Left lung (tissue), 10 donors: Measurements from ENCODE around the gene ARRDC5. TPM values are rescaled to one million over a fixed set of nuclear protein-coding genes. Genes with fewer than 3 reads are reported as not detected.
A peak's percentile ranks its signal among the peaks of the same experiment; 100 is the strongest.

Experiments used
- ATAC-seq: fragments of 200-7000 bp; cut with Tn5 transposase; one replicate; pipeline ENCODE4 v1.9.1; 2020; ENCODE audit warnings: moderate library complexity
- DNase-seq, 4 donors: peaks; one replicate each; pipeline ENCODE4 v3.0.0-alpha.2; 2013 to 2020
- H3K27ac ChIP-seq, 2 donors: fragments of 200-600 bp; sonication (generic) in 1 of 2; one replicate each; pipeline versions ENCODE4 v1.5.0 to v1.8.0; 2020 to 2021
- H3K27me3 ChIP-seq, 2 donors: fragments of 200-600 bp; sonication (generic) in 1 of 2; one replicate each; pipeline versions ENCODE4 v1.5.0 to v1.8.0; 2020 to 2021
- H3K36me3 ChIP-seq, 2 donors: fragments of 200-600 bp; sonication (generic) in 1 of 2; one replicate each; pipeline versions ENCODE4 v1.5.0 to v1.8.0; 2020 to 2021
- H3K4me1 ChIP-seq, 2 donors: fragments of 200-600 bp; one replicate each; pipeline ENCODE4 v1.8.0; 2021
- H3K4me3 ChIP-seq, 2 donors: fragments of 200-600 bp; sonication (generic) in 1 of 2; one replicate each; pipeline versions ENCODE4 v1.5.0 to v1.8.0; 2020 to 2021; ENCODE audit warnings: mild to moderate bottlenecking in 1 of 2
- H3K9me3 ChIP-seq, 2 donors: fragments of 200-600 bp; sonication (generic) in 1 of 2; one replicate each; pipeline versions ENCODE4 v1.5.0 to v1.8.0; 2020 to 2021
- CTCF ChIP-seq, 2 donors: fragments of 200-600 bp; sonication (generic) in 1 of 2; IDR thresholded peaks; one replicate each; pipeline versions ENCODE4 v1.5.0 to v1.8.0; 2021; ENCODE audit warnings: antibody characterized with exemption in 2 of 2
- intact Hi-C, 2 donors: fragments of 100-400 bp; cut with DNase I; formaldehyde crosslinking; loops; one replicate each; pipeline versions ENCODE4 v1.11.2 to v1.14.2; 2022
- polyA plus RNA-seq, 6 donors: library from polyadenylated mRNA; unstranded; fragments of 120-200 nt; gene quantifications; one replicate each; pipeline ENCODE4 v1.2.1, GENCODE V29; 2013; ENCODE audit not compliant: insufficient read length in 6 of 6
- total RNA-seq, 2 donors: library from RNA; stranded (reverse); fragmentation: NEBNext Ultra II Directional; extraction: Animal tissue kit (Norgen Biotek cat#: 25700); gene quantifications; one replicate each; pipeline ENCODE4 v1.2.1, GENCODE V29; 2021
- donor health status: DM: no; HTN: yes; CAD: no.
- donor health status: DM: no; HTN: no; CAD: no.

ARRDC5 gene
- total and polyA plus RNA-seq, 8 donors = 0.08 to 0.81 (median 0.22) TPM; not detected in 4

- no peak for TF ChIP-seq CTCF (IDR thresholded peaks at IDR 0.05)
- H3K27me3 ChIP-seq = peaks cover 0 to 25% of the 10 kb centered on the region in 2 donors
- H3K4me1 ChIP-seq = no peaks in the 10 kb centered on the region
- no peaks in the 10 kb centered on the region for H3K9me3 ChIP-seq
- intact Hi-C loops = loop anchor here in 1 of 2 donors (10.0 kb wide), 1 partner anchor 156 kb away; no protein-coding TSS in a partner anchor
- no peak overlapping the region for H3K27ac ChIP-seq
- H3K4me3 ChIP-seq = no peak overlapping the region
- no peaks in the 10 kb centered on the region for H3K36me3 ChIP-seq
- no peak for DNase-seq
- no peak for ATAC-seq
Measured at GRCh38 chr19:4878491-4878968, 24.2 kb downstream of the ARRDC5 start.

GRCh38 chr19:4877753-4878490 is 24.8 kb downstream of the ARRDC5 start:
- DNase-seq = no peak
- Histone ChIP-seq H3K36me3 (no peaks in the 10 kb centered on the region), H3K4me1 (no peaks in the 10 kb centered on the region), H3K27me3 (peaks cover 0 to 25% of the 10 kb centered on the region in 2 donors), H3K9me3 (no peaks in the 10 kb centered on the region), H3K4me3 (no peak overlapping the region), H3K27ac (no peak overlapping the region)
- no peak for ATAC-seq
- no peak for TF ChIP-seq CTCF (IDR thresholded peaks at IDR 0.05)
- intact Hi-C loops = loop anchor here in 1 of 2 donors (10.0 kb wide), 1 partner anchor 157 kb away; no protein-coding TSS in a partner anchor

- no peak for TF ChIP-seq CTCF (IDR thresholded peaks at IDR 0.05)
- Histone ChIP-seq H3K27me3 (peaks cover 0 to 23% of the 10 kb centered on the region in 2 donors), H3K4me3 (no peak overlapping the region), H3K36me3 (no peaks in the 10 kb centered on the region), H3K9me3 (no peaks in the 10 kb centered on the region), H3K4me1 (peaks cover 0 to 29% of the 10 kb centered on the region in 2 donors), H3K27ac (no peak overlapping the region)
- intact Hi-C loops = loop anchor here (5.0 to 10.0 kb wide), 2 partner anchors 158 to 161 kb away; no protein-coding TSS in a partner anchor
- DNase-seq (no peak), ATAC-seq (no peak)
Measured at GRCh38 chr19:4873930-4874329, 28.8 kb downstream of the ARRDC5 start.

GRCh38 chr19:4871711-4872110 is 31.0 kb downstream of the ARRDC5 start:
- H3K4me1 ChIP-seq = peaks cover 0 to 40% of the 10 kb centered on the region in 2 donors
- ATAC-seq (no peak), DNase-seq (no peak)
- peaks cover 0 to 1% of the 10 kb centered on the region in 2 donors for H3K27me3 ChIP-seq
- H3K9me3 ChIP-seq = no peaks in the 10 kb centered on the region
- intact Hi-C loops = loop anchor here (5.0 to 10.0 kb wide), 2 partner anchors 161 to 163 kb away; no protein-coding TSS in a partner anchor
- TF ChIP-seq CTCF (IDR thresholded peaks at IDR 0.05) = no peak
- H3K36me3 ChIP-seq = no peaks in the 10 kb centered on the region
- no peak overlapping the region for H3K27ac ChIP-seq
- H3K4me3 ChIP-seq = no peak overlapping the region

- no peak for TF ChIP-seq CTCF (IDR thresholded peaks at IDR 0.05)
- H3K4me1 ChIP-seq = peaks cover 0 to 55% of the 10 kb centered on the region in 2 donors
- H3K27ac ChIP-seq = peak overlapping the region in 1 of 2 donors; percentile 73
- intact Hi-C loops = loop anchor here (5.0 to 10.0 kb wide), 2 partner anchors 162 to 165 kb away; no protein-coding TSS in a partner anchor
- H3K4me3 ChIP-seq = no peak overlapping the region
- DNase-seq = peak in 2 of 4 donors; percentile 81 to 83
- H3K27me3 ChIP-seq = no peaks in the 10 kb centered on the region
- H3K9me3 ChIP-seq = no peaks in the 10 kb centered on the region
- H3K36me3 ChIP-seq = no peaks in the 10 kb centered on the region
- ATAC-seq = peak; percentile 18
Measured at GRCh38 chr19:4870025-4870700, 32.5 kb downstream of the ARRDC5 start.
